ENCODE measurements around the gene TNRC18.

The TNRC18 gene

GRCh38 chr7:5352440-5353010 lies 71.1 kb downstream of the TNRC18 start:
- no peaks in the 10 kb centered on the region for H3K9me2 ChIP-seq (replicated peaks; ENCODE audit: low read depth, low read length)
- H3K4me3 ChIP-seq (ENCODE audit: low read length, poor library complexity, severe bottlenecking), result no peak overlapping the region
- peaks cover 88% of the 10 kb centered on the region; the same call in 1 of the 2 replicates for H3K36me3 ChIP-seq (ENCODE audit: insufficient read depth, low read length)
- no peak overlapping the region for H2AFZ ChIP-seq (ENCODE audit: low read length)
- peaks cover 9% of the 10 kb centered on the region for H3K4me1 ChIP-seq (ENCODE audit: insufficient read depth, low read length, poor library complexity, severe bottlenecking)
- H3F3A ChIP-seq (ENCODE audit: low read depth), result no peaks in the 10 kb centered on the region
- peaks cover 62% of the 10 kb centered on the region for H3K79me2 ChIP-seq (ENCODE audit: insufficient read depth, low read length)
- H3K9me3 ChIP-seq (ENCODE audit: insufficient read depth, low read depth, low read length), result no peaks in the 10 kb centered on the region
- H3K9ac ChIP-seq (ENCODE audit: low read depth, low read length, poor library complexity, severe bottlenecking), result no peak overlapping the region
- no peak overlapping the region for H3K4me2 ChIP-seq (ENCODE audit: low read depth, low read length, poor library complexity, severe bottlenecking)
- H4K20me1 ChIP-seq (ENCODE audit: insufficient read depth, low read length, poor library complexity, severe bottlenecking), result peaks cover 58% of the 10 kb centered on the region
- H3K27me3 ChIP-seq (ENCODE audit: insufficient read depth, low read length, poor library complexity, severe bottlenecking), result no peaks in the 10 kb centered on the region
- TF ChIP-seq EZH2phosphoT487 (IDR thresholded peaks at IDR 0.05; ENCODE audit: borderline replicate concordance) (no peak), CTCF (conservative IDR thresholded peaks at IDR 0.05; ENCODE audit: low read length) (no peak)

- Histone ChIP-seq H3K4me3 (ENCODE audit: low read length, poor library complexity, severe bottlenecking) (no peak overlapping the region), H3K9me3 (ENCODE audit: insufficient read depth, low read depth, low read length) (no peaks in the 10 kb centered on the region), H3F3A (ENCODE audit: low read depth) (no peaks in the 10 kb centered on the region), H4K20me1 (ENCODE audit: insufficient read depth, low read length, poor library complexity, severe bottlenecking) (peaks cover 58% of the 10 kb centered on the region), H3K36me3 (ENCODE audit: insufficient read depth, low read length) (peaks cover 81% of the 10 kb centered on the region; the same call in 1 of the 2 replicates), H2AFZ (ENCODE audit: low read length) (no peak overlapping the region), H3K27me3 (ENCODE audit: insufficient read depth, low read length, poor library complexity, severe bottlenecking) (no peaks in the 10 kb centered on the region), H3K9me2 (replicated peaks; ENCODE audit: low read depth, low read length) (no peaks in the 10 kb centered on the region), H3K4me1 (ENCODE audit: insufficient read depth, low read length, poor library complexity, severe bottlenecking) (peaks cover 9% of the 10 kb centered on the region), H3K4me2 (ENCODE audit: low read depth, low read length, poor library complexity, severe bottlenecking) (no peak overlapping the region), H3K79me2 (ENCODE audit: insufficient read depth, low read length) (peaks cover 60% of the 10 kb centered on the region), H3K9ac (ENCODE audit: low read depth, low read length, poor library complexity, severe bottlenecking) (no peak overlapping the region)
- TF ChIP-seq CTCF (conservative IDR thresholded peaks at IDR 0.05; ENCODE audit: low read length) (no peak), EZH2phosphoT487 (IDR thresholded peaks at IDR 0.05; ENCODE audit: borderline replicate concordance) (no peak)
Observed at GRCh38 chr7:5351507-5352265, 71.9 kb downstream of the TNRC18 start.

GRCh38 chr7:5350600-5351385 lies 72.8 kb downstream of the TNRC18 start:
- H3K79me2 ChIP-seq (ENCODE audit: insufficient read depth, low read length), result peaks cover 54% of the 10 kb centered on the region
- H3K4me3 ChIP-seq (ENCODE audit: low read length, poor library complexity, severe bottlenecking), result no peak overlapping the region

More at GRCh38 chr7:5350600-5351385, 72.8 kb downstream of the TNRC18 start:
- Histone ChIP-seq H3K36me3 (ENCODE audit: insufficient read depth, low read length) (peaks cover 80% of the 10 kb centered on the region; the same call in 1 of the 2 replicates), H3K9me3 (ENCODE audit: insufficient read depth, low read depth, low read length) (no peaks in the 10 kb centered on the region), H3K9ac (ENCODE audit: low read depth, low read length, poor library complexity, severe bottlenecking) (no peak overlapping the region), H2AFZ (ENCODE audit: low read length) (no peak overlapping the region), H3K9me2 (replicated peaks; ENCODE audit: low read depth, low read length) (no peaks in the 10 kb centered on the region), H3K27me3 (ENCODE audit: insufficient read depth, low read length, poor library complexity, severe bottlenecking) (no peaks in the 10 kb centered on the region), H3K4me2 (ENCODE audit: low read depth, low read length, poor library complexity, severe bottlenecking) (no peak overlapping the region), H4K20me1 (ENCODE audit: insufficient read depth, low read length, poor library complexity, severe bottlenecking) (peaks cover 58% of the 10 kb centered on the region), H3K4me1 (ENCODE audit: insufficient read depth, low read length, poor library complexity, severe bottlenecking) (peaks cover 9% of the 10 kb centered on the region), H3F3A (ENCODE audit: low read depth) (no peaks in the 10 kb centered on the region)
- TF ChIP-seq CTCF (conservative IDR thresholded peaks at IDR 0.05; ENCODE audit: low read length) (no peak), EZH2phosphoT487 (IDR thresholded peaks at IDR 0.05; ENCODE audit: borderline replicate concordance) (no peak)
